Gastroesophageal sphincter (tissue), 4 donors: ENCODE results near the gene DOK5. TPM values are rescaled to one million over a fixed set of nuclear protein-coding genes. Genes with fewer than 3 reads are reported as not detected.

Experiments used
- ATAC-seq: fragments of 150-250 bp; one replicate; pipeline ENCODE4 v1.9.1; 2016; ENCODE audit warnings: mild to moderate bottlenecking, moderate library complexity
- H3K27ac ChIP-seq, 4 donors: fragments of 200-600 bp; sonication (generic) in 3 of 4; 1 replicate in 3 of 4; 2 replicates in 1 of 4; pipeline ENCODE4 v1.5.1; 2016 to 2019
- H3K27me3 ChIP-seq: fragments of 200-600 bp; sonication (generic); one replicate; pipeline ENCODE4 v1.5.1; 2019
- H3K36me3 ChIP-seq, 2 donors: fragments of 200-600 bp; sonication (generic); one replicate each; pipeline ENCODE4 v1.5.1; 2019; ENCODE audit warnings: control low read depth in 1 of 2
- H3K4me1 ChIP-seq, 3 donors: fragments of 200-600 bp; sonication (generic); 1 replicate in 2 of 3; 2 replicates in 1 of 3; pipeline ENCODE4 v1.5.1; 2016 to 2019; ENCODE audit warnings: control low read depth in 2 of 3
- H3K4me3 ChIP-seq, 2 donors: fragments of 200-600 bp; sonication (generic); one replicate each; pipeline ENCODE4 v1.5.1; 2019; ENCODE audit warnings: mild to moderate bottlenecking in 1 of 2, moderate library complexity in 1 of 2
- H3K9me3 ChIP-seq, 3 donors: fragments of 200-600 bp; sonication (generic); one replicate each; pipeline ENCODE4 v1.5.1; 2017 to 2019; ENCODE audit warnings: control low read depth in 2 of 3
- CTCF ChIP-seq, 4 experiments: fragments of 200-600 bp in 2 of 4; fragments of 450-650 bp in 2 of 4; sonication (generic) in 1 of 4; IDR thresholded peaks; one replicate each; pipeline ENCODE4 v1.5.1; 2017 to 2019; ENCODE audit warnings: antibody characterized with exemption in 4 of 4, mild to moderate bottlenecking in 2 of 4, moderate library complexity in 2 of 4
- EP300 ChIP-seq: sonication (generic); formaldehyde crosslinking; IDR thresholded peaks from one replicate; pipeline ENCODE4 v1.6.1; 2017; ENCODE audit warnings: antibody characterized with exemption, mild to moderate bottlenecking
- POLR2A ChIP-seq, 2 donors: fragments of 450-650 bp; IDR thresholded peaks; one replicate each; pipeline ENCODE4 v1.6.1; 2017; ENCODE audit warnings: antibody characterized with exemption in 2 of 2, mild to moderate bottlenecking in 2 of 2, moderate library complexity in 1 of 2
- POLR2AphosphoS5 ChIP-seq: sonication (generic); formaldehyde crosslinking; IDR thresholded peaks from one replicate; pipeline ENCODE4 v1.6.1; 2017; ENCODE audit warnings: antibody characterized with exemption
- WGBS, 2 donors: methylation state at CpG; one replicate each; pipeline ENCODE4 v1.1.5; 2018; ENCODE audit warnings: low coverage in 1 of 2; 5-methylcytosine and 5-hydroxymethylcytosine counted together
- total RNA-seq, 4 donors: library from RNA; depleted of rRNA; stranded (reverse); fragments of >200 nt; gene quantifications; one replicate each; pipeline ENCODE4 v1.1.0, GENCODE V29; 2016

Gene DOK5
- total RNA-seq, 4 donors from 2014 or later, result 0.62 to 2.7 (median 1.4) TPM

- ATAC-seq, result no peak
- Histone ChIP-seq H3K27ac (no peak overlapping the region), H3K4me1 (peaks cover 0 to 11% (median 0%) of the 10 kb centered on the region in 3 donors), H3K36me3 (no peaks in the 10 kb centered on the region), H3K4me3 (no peak overlapping the region), H3K9me3 (no peaks in the 10 kb centered on the region), H3K27me3 (no peaks in the 10 kb centered on the region)
- 88 to 95% methylated on average over 3 of the region's 3 CpGs for WGBS, 2 donors
- TF ChIP-seq POLR2AphosphoS5 (no peak), CTCF (IDR thresholded peaks at IDR 0.05) (no peak), POLR2A (IDR thresholded peaks at IDR 0.05) (no peak), EP300 (no peak)
Observed at GRCh38 chr20:54619682-54620081, 144.3 kb downstream of the DOK5 start.

GRCh38 chr20:54620611-54621010 lies 145.2 kb downstream of the DOK5 start:
- no peak for ATAC-seq
- 84 to 89% methylated on average over 5 of the region's 5 CpGs for WGBS, 2 donors
- no peak for TF ChIP-seq CTCF (IDR thresholded peaks at IDR 0.05)
- no peak for TF ChIP-seq POLR2AphosphoS5
- no peak for TF ChIP-seq POLR2A (IDR thresholded peaks at IDR 0.05)
- TF ChIP-seq EP300, result no peak

GRCh38 chr20:54622333-54623295 lies 147.2 kb downstream of the DOK5 start:
- H3K4me3 ChIP-seq, result no peak overlapping the region
- ATAC-seq, result no peak

More at GRCh38 chr20:54620611-54621010, 145.2 kb downstream of the DOK5 start:
- H3K36me3 ChIP-seq, result no peaks in the 10 kb centered on the region
- no peak overlapping the region for H3K4me3 ChIP-seq
- no peaks in the 10 kb centered on the region for H3K27me3 ChIP-seq
- no peak overlapping the region for H3K27ac ChIP-seq
- no peaks in the 10 kb centered on the region for H3K9me3 ChIP-seq
- H3K4me1 ChIP-seq, result peaks cover 0 to 17% (median 0%) of the 10 kb centered on the region in 3 donors

GRCh38 chr20:54623991-54624569 lies 148.7 kb downstream of the DOK5 start:
- no peaks in the 10 kb centered on the region for H3K36me3 ChIP-seq
- TF ChIP-seq EP300, result no peak
- no peak for TF ChIP-seq CTCF (IDR thresholded peaks at IDR 0.05)
- no peak for TF ChIP-seq POLR2A (IDR thresholded peaks at IDR 0.05)
- TF ChIP-seq POLR2AphosphoS5, result no peak
- H3K27ac ChIP-seq, result no peak overlapping the region
- peaks cover 0 to 17% (median 0%) of the 10 kb centered on the region in 3 donors for H3K4me1 ChIP-seq
- H3K4me3 ChIP-seq, result no peak overlapping the region
- no peak for ATAC-seq
- H3K27me3 ChIP-seq, result no peaks in the 10 kb centered on the region
- H3K9me3 ChIP-seq, result no peaks in the 10 kb centered on the region
- WGBS, 2 donors, result 64 to 65% methylated on average over 5 of the region's 5 CpGs

More at GRCh38 chr20:54622333-54623295, 147.2 kb downstream of the DOK5 start:
- TF ChIP-seq POLR2AphosphoS5 (no peak), CTCF (IDR thresholded peaks at IDR 0.05) (no peak), POLR2A (IDR thresholded peaks at IDR 0.05) (no peak), EP300 (no peak)
- Histone ChIP-seq H3K4me1 (peaks cover 0 to 17% (median 0%) of the 10 kb centered on the region in 3 donors), H3K36me3 (no peaks in the 10 kb centered on the region), H3K27me3 (no peaks in the 10 kb centered on the region), H3K9me3 (no peaks in the 10 kb centered on the region), H3K27ac (no peak overlapping the region)
- WGBS, 2 donors, result 64 to 71% methylated on average over 7 to 18 of the region's 20 CpGs
